Stimulated activated naive CD8-positive, alpha-beta T cell treated with anti-CD3 and anti-CD28 coated beads, Interleukin-15, Interleukin-2, amounts not matched to agents 100 ng/mL and 50 ng/mL, for 24 hours (primary cell): ENCODE results near the gene SP3.

Source experiments
- H3K27ac Mint-ChIP-seq: one replicate; pipeline ENCODE4 v1.8.0; 2021; ENCODE audit warnings: mild to moderate bottlenecking, mixed read lengths
- H3K27me3 Mint-ChIP-seq: one replicate; pipeline ENCODE4 v1.8.0; 2021; ENCODE audit warnings: mixed read lengths
- H3K36me3 Mint-ChIP-seq: one replicate; pipeline ENCODE4 v1.8.0; 2021; ENCODE audit warnings: low read depth, mixed read lengths
- H3K4me1 Mint-ChIP-seq: one replicate; pipeline ENCODE4 v1.8.0; 2021; ENCODE audit warnings: low read depth, mixed read lengths
- H3K4me3 Mint-ChIP-seq: one replicate; pipeline ENCODE4 v1.8.0; 2021; ENCODE audit warnings: mild to moderate bottlenecking, mixed read lengths
- H3K9me3 Mint-ChIP-seq: one replicate; pipeline ENCODE4 v1.8.0; 2021; ENCODE audit warnings: mixed read lengths

The SP3 gene

DNA sequence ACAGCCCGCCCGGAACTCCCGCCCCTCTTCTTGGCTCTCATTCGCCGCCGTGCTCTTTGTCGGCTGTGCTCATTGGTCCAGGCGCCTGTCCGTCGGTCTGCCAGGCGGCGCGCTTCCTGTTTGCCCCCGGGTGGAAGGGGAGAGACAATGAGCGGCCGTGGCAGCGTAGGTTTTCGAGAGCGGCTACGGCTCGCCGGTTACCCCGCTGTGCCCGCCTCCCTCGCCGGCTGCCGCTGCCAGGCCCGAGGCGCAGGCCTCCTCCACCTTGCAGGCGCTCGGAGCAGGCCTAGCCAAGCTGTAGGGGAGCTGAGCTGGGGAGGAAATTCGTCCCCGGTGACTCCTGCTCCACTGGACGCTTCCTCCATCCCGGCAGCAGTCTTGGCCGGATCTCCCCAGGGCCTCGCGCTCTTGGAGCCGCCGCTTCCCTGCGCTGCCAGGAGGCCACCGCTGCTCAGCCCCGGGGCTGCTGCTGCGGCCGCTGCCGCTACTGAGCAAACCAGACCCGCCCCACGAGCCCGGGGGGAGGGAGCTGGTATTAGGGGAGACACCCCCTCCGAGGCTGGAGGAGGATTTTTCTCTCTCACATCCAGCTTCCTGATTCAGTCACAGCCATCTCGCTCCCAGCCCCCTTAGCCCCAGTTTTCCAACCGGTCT lies at the start of gene SP3:
TSS of gene SP3 (minus strand) at position 2 of the 654 bp plus-strand sequence. CDS start 202 bp downstream, outside the sequence.
- Mint-ChIP-seq H3K36me3 (peaks cover 25% of the 10 kb centered on the region), H3K4me1 (peaks cover 39% of the 10 kb centered on the region), H3K27ac (peak within 1 kb of the TSS; percentile 98), H3K4me3 (peak within 1 kb of the TSS; percentile 94), H3K9me3 (no peaks in the 10 kb centered on the region), H3K27me3 (no peaks in the 10 kb centered on the region)

DNA sequence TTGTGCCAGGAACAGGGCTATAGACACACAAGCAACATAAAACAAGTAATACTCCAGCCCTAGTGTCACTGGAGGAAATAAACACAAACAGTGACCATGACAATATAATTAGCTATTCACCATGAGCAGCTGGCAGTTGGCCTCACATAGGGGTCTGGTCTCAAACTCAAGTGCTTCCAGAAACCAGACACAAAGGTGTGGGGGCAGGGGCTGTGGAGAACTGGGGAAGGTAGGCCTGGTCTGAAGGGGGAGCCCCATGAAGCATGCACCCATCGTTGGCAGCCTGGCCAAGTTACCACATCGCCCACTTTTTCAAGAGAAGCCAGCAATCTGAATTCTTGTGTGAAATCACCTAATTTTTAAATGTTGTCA lies 49.5 kb upstream of the SP3 start:
- H3K9me3 Mint-ChIP-seq = no peaks in the 10 kb centered on the region
- peaks cover 24% of the 10 kb centered on the region for H3K4me1 Mint-ChIP-seq
- H3K4me3 Mint-ChIP-seq = no peak overlapping the region
- no peaks in the 10 kb centered on the region for H3K36me3 Mint-ChIP-seq
- H3K27me3 Mint-ChIP-seq = peaks cover 21% of the 10 kb centered on the region
- H3K27ac Mint-ChIP-seq = no peak overlapping the region

DNA sequence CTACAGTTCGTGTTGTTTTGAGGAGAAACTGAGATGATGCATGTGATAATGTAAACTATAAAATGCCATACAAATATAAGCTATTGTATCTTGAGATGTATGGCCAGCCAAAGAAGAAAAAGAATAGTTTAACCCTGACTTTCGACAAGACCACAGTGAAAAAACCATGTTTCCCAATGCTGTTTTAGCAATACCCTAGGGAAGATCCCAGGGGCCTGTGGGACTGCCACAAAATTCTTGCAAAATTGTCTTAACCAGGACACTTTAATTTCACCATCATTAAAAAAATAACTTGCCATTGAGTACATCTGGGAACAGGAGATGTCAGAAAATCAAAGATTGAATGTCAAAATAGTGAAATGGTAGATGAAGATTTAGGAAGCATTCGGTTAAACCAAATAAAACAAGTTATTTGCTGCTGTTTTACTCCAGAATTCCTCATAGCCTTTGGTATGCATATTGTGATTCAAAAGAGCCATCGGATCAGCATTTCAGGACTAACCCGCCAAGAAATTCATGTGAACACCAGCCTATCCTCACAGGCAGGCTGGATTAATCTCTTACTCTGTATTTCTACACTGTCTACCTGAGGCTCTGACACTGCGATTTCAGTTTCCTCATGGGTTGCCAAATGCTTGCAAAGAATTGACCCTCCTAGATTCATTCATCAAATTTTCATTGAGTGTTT lies 49.0 kb upstream of the SP3 start:
- Mint-ChIP-seq H3K27me3 (peaks cover 23% of the 10 kb centered on the region), H3K4me1 (peaks cover 24% of the 10 kb centered on the region), H3K27ac (no peak overlapping the region), H3K9me3 (no peaks in the 10 kb centered on the region), H3K36me3 (no peaks in the 10 kb centered on the region), H3K4me3 (no peak overlapping the region)

DNA sequence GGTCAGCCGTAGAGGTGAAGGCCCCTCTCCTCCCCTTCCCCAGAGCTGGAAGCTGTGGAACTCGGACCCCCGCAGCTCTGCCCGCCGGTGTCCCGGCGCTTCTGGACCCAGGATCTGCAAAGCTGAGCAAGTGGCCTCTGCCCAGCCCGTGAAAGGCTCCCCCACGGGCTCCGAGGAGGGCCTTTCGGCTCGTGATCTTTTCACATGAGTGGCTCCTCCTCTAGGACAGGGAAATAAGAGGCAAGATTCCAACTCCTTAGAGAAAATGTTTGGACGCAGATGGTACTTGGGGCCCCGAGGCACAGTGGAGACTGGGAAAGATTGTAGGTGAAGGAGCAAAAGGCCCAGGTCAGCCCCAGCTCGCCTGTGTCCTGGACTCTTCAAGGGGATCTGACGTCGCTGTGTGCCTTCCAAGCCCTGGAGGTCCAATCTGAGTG lies 48.2 kb upstream of the SP3 start:
- Mint-ChIP-seq H3K4me3 (peak overlapping the region; percentile 35), H3K9me3 (no peaks in the 10 kb centered on the region), H3K4me1 (peaks cover 24% of the 10 kb centered on the region), H3K27me3 (peaks cover 26% of the 10 kb centered on the region), H3K36me3 (no peaks in the 10 kb centered on the region), H3K27ac (peak overlapping the region; percentile 63)

DNA sequence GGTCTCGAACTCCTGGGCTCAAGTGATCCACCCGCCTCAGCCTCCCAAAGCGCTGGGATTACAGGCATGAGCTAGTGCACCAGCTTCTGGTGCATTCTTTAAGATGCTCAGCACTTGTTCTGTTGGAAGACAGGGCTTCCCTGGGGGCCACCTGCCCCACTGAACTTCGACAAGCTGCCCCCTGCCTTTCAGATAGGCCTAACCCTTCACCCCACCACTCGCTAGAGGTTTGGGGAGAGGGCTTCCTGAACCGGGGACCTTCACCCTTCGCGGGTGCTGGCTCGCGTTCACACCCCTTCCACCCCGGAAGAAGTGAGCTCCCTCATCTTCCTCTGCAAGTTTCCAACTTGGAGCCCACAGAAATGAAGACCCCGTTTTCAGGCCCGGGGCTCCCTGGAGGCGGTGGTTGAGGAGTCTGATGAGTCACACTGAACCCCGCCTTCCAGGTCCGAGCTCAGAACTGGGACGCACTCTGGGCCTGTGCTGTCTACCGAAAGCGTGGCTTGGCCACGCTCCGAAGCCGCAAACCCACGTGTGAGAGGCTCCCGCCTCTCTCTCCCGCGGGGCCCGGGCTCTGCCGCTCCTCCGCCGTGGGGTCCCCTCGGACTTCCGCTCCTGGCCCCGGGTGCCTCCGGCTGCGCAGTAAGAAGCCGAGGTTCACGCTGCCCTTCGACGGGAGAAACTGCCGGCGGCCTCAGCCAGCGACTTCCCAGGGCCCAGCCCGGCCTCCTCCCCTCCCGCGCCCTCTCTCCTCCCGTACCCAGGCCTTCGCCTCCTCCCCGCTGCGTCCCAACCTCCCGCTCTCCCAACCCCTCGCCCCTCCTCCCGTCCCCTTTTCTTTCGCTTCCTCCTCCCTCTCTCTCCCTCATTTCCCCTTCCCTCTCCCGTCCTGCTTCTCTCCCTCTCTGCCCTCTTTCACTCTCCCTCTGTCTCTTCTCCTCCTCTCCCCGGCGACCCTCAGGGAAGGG lies 47.5 kb upstream of the SP3 start:
- H3K9me3 Mint-ChIP-seq = no peaks in the 10 kb centered on the region
- peaks cover 26% of the 10 kb centered on the region for H3K27me3 Mint-ChIP-seq
- peak overlapping the region; percentile 63 for H3K27ac Mint-ChIP-seq

DNA sequence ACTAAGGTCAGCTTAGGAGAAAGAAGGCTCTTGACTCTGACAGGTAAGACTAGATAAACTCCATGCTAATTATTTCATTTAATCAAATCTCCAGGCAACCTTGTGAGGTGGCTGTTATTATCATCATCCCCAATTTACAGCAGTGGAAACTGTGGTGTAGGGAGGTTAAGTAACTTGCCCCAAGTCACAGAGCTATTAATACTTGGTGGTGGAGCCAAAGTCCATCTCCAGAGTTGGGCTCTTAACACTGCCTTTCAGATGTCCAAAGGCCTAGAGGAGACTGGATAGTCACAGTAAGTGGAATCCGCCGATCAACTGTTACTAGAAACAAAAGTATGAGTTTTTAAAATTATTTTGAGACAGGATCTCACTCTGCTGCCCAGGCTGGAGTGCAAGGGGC lies 46.6 kb upstream of the SP3 start:
- Mint-ChIP-seq H3K36me3 (no peaks in the 10 kb centered on the region), H3K27ac (no peak overlapping the region), H3K27me3 (peaks cover 26% of the 10 kb centered on the region), H3K4me3 (no peak overlapping the region), H3K4me1 (peaks cover 24% of the 10 kb centered on the region), H3K9me3 (no peaks in the 10 kb centered on the region)

More for the DNA sequence above, 47.5 kb upstream of the SP3 start:
- H3K4me1 Mint-ChIP-seq = peaks cover 24% of the 10 kb centered on the region
- peak overlapping the region; percentile 35 for H3K4me3 Mint-ChIP-seq
- no peaks in the 10 kb centered on the region for H3K36me3 Mint-ChIP-seq

DNA sequence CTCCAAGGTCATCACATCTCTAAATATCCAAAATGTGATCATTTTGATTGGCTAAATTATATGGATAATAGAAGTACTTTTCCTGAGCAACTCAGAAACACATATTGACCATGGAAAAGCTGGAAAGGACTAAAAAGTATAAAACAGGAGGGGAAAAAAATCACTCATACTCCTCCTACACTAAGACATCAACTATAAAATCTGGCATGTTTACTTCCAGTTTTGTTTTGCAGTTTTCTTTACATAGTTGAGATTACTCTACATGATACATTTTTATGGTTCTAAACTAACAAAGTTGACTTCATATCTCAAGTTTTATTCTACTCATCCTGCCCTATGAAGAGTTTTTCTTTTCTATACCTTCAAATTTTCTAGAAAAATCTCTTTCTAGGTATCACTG lies 46.0 kb upstream of the SP3 start:
- Mint-ChIP-seq H3K4me1 (peaks cover 20% of the 10 kb centered on the region), H3K9me3 (no peaks in the 10 kb centered on the region), H3K36me3 (no peaks in the 10 kb centered on the region), H3K4me3 (no peak overlapping the region), H3K27ac (no peak overlapping the region), H3K27me3 (peaks cover 26% of the 10 kb centered on the region)

DNA sequence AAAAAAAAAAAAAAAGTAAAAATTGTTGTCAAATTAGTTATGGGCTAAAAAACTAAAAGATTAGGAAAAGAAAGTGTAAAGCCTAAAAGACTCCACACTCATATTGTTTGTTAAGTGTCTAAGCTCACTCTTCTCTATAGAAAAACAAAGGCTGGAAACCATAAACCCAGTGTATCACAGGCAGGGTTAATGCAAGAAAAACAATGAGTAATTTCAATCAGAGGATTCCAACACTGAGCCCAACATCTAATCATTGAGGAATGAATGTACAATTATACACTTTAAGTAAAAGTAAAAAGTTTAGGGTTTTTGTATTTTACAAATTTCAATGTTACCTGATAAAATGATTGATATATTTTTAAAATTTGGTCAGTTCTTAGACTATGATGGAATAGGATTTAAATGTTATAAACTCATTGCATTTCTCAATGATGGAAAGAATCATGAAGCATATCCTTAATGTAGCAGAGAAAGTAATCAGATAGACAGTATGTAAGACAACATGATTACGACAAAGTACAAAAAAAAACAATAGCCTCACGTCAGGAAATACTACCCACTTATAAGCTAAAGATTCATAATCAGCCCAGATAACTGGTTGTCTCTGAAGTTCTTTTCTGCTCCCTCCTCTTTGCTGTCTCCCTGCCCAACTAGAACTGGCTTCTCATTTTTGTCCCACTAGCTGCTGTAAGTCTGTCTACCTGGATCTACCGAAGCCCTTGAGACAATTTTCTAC lies 44.5 kb upstream of the SP3 start:
- H3K36me3 Mint-ChIP-seq = no peaks in the 10 kb centered on the region
- H3K27ac Mint-ChIP-seq = no peak overlapping the region
- H3K27me3 Mint-ChIP-seq = peaks cover 26% of the 10 kb centered on the region
- H3K4me1 Mint-ChIP-seq = peaks cover 23% of the 10 kb centered on the region
- H3K9me3 Mint-ChIP-seq = no peaks in the 10 kb centered on the region
- H3K4me3 Mint-ChIP-seq = no peak overlapping the region

DNA sequence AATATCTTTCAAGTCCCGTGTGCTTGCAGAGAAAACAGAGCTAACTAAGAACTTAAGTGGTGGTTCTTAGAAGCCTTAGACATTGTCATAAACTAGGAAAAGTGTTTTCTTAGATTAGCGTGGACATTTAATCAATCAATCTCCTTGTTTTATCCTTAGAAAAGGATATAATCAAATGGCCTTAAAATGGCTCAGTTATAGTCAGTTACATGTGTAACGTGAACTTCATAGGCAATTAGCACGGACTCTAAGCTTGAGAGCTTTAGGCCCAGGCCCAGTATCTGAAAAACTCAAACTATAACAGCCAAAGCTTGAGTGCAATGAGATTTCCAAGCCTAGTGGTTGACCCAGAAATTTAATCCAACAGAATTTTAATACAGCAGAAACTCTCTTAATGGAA lies 43.5 kb upstream of the SP3 start:
- Mint-ChIP-seq H3K4me1 (peaks cover 14% of the 10 kb centered on the region), H3K27ac (no peak overlapping the region), H3K9me3 (no peaks in the 10 kb centered on the region), H3K27me3 (peaks cover 20% of the 10 kb centered on the region), H3K4me3 (no peak overlapping the region), H3K36me3 (no peaks in the 10 kb centered on the region)

DNA sequence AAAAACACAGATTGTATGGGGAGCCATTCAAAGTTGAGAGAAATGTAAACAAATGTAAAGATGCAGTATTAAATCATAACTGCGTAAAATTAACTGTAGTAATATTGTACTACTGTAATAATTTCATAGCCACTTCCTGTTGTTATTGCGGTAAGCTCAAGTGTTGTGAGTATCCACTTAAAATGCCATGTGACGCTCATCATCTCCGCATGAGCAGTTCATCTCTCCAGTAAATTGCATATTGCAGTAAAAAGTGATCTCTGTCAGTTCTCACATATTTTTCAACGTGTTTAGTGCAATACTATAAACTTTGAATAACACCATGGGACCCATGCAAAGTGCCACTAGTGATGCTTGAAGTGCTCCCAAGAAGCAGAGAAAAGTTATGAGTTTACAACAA lies 41.8 kb upstream of the SP3 start:
- Mint-ChIP-seq H3K4me1 (peaks cover 8% of the 10 kb centered on the region), H3K9me3 (no peaks in the 10 kb centered on the region), H3K27me3 (peaks cover 15% of the 10 kb centered on the region), H3K27ac (no peak overlapping the region), H3K36me3 (no peaks in the 10 kb centered on the region), H3K4me3 (no peak overlapping the region)

DNA sequence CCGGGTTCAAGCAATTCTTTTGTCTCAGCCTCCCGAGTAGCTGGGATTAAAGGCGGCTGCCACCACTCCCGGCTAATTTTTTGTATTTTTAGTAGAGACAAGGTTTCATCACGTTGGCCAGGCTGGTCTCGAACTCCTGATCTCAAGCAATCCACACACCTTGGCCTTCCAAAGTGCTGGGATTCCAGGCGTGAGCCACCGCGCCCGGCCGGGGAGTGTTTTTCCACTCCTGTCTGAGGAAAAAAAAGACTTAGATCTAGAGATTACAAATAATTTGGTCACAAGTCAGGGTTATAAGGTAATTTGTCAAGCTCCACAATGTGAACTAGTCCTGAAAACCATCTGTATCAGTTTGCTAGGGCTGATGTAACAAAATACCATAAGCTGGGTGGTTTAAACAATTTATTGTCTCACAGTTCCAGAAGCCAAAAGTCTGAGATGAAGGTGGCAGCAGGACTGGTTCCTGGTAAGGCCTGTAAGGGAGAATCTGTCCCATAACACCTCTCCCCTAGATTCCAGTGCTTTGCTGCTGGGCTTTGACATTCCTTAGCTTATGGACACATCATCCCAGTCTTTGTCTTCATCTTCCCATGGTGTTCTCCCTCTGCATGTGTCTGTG lies 40.7 kb upstream of the SP3 start:
- no peak overlapping the region for H3K4me3 Mint-ChIP-seq
- no peaks in the 10 kb centered on the region for H3K9me3 Mint-ChIP-seq
- peaks cover 13% of the 10 kb centered on the region for H3K27me3 Mint-ChIP-seq
- H3K36me3 Mint-ChIP-seq = no peaks in the 10 kb centered on the region
- H3K27ac Mint-ChIP-seq = no peak overlapping the region
- H3K4me1 Mint-ChIP-seq = peaks cover 8% of the 10 kb centered on the region

DNA sequence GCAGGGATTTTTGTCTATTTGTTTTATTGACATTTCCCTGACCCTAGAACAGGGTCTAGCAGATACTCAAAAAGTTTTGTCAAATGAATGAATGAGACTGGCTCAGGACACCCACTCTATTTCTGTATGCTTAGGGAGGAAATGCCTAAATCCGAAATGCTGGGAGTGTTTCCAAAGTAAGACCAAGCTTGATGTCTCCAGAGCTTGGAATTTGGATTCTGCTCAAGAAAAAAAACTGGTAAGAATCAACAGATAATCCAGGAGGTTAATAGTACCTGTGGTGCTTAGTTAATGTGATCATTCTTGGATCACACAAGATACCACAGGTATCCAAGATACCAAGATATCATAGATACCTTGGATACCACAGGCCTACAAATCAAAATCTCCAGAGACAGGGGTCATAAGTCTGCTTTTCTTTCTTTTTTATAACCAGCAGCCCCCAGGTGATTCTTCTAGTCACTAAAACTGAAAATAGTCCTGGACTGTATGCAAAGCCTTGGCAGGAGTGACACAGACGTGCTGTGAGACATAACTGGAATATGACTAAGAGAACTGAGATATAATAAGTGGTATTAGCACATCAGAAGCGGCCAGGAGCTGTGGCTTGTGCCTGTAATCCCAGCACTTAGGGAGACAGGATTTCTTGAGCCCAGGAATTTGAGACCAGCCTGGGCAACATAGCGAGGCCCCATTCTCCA lies 39.9 kb upstream of the SP3 start:
- no peak overlapping the region for H3K27ac Mint-ChIP-seq

DNA sequence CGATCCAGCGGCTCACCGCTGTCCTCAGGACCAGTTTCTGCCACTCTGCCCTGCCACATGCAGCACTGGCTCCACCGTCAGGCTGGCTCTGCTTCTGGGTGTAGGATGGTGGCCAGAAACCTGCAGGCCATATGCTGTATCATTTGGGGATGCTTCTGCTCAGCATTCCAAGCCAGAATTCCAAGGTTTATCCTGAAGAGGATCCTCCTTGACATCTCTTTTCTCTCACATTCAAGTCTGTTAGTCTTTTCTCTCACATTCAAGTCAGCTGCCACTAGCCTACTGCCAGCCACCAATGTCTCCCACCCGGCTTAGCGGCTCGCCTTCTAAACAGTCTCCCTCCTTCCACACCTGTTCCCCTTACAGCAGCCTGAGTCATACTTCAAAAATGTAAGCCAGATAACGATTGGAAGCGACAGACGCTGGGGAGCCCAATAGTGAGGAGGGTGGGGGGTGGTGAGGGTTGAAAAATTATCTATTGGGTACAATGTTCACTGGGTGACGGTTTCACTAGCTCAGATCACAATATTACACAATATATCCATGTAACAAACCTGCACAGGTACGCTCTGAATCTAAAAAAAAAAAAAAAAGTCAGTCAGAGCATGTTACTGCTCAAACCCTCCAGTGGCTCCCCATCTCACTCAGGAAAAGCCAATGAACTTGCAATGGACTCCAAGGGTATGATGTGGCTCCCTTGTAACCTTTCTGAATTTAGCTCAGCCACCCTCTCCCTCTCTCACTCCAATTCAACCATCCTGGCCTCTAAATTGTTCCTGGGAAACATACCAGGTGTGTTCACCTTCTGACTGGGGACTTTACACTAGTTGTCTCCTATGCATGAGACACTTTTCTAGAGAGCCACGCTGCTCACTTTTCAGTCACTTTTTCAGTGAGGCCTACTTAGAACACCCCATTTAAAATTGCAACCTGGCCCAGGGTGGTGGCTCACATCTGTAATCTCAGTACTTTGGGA lies 38.8 kb upstream of the SP3 start:
- Mint-ChIP-seq H3K4me3 (no peak overlapping the region), H3K27ac (no peak overlapping the region), H3K4me1 (peaks cover 8% of the 10 kb centered on the region), H3K36me3 (no peaks in the 10 kb centered on the region), H3K27me3 (peaks cover 1% of the 10 kb centered on the region), H3K9me3 (no peaks in the 10 kb centered on the region)

More for the DNA sequence above, 39.9 kb upstream of the SP3 start:
- Mint-ChIP-seq H3K4me1 (peaks cover 8% of the 10 kb centered on the region), H3K4me3 (no peak overlapping the region), H3K9me3 (no peaks in the 10 kb centered on the region), H3K36me3 (no peaks in the 10 kb centered on the region), H3K27me3 (peaks cover 8% of the 10 kb centered on the region)
